NCI-H2107 (cell line): ENCODE results near the gene WSB2.
"Not testable (repeated sequence)": the region's sequence is repeated elsewhere in the genome, so short reads cannot be mapped to it uniquely, and the experiment has no call there.

Source experiments
- DNase-seq: peaks from one replicate; lab custom pipeline; 2025; lab: John Stamatoyannopoulos, UW

Gene WSB2

DNA sequence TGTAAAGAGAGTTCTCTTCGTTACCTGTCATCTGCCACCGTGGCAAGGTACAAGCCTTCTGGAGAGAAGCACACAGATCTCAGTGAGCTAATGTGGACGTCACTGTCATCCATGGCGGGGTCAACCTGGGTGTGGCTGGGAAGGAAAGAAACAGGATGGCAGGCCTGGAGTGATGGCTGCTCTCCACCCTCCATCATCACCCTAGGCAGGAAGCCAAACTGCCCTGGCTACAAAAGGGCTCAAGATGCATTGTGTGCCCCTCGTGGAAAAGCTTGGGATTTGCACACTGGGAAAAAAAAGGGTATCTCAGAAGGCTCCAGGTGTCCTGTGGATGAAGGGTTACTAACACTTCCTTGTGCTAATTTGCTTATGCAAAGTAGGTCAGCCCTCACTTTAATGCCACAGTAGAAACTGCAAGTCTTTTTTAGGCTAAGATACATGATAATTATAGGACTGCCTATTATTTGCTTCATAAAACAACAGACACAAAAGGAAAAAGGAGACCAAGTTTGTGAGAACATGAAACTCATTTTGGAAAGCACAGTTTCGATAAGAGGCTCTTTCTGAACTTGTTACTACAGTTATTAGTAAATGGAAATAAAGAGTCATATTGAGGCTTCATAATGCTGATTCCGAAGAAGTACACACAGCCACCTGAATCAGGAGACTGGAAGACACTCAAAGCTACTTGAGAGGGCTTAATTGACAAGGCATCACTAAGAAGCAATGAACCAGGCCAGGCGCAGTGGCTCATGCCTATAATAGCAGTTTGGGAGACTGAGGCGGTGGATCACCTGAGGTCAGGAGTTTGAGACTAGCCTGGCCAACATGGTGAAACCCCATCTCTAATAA, 25.6 kb downstream of the WSB2 start:
- DNase-seq = no peak

- peak; percentile 43 for DNase-seq
These were observed 26.4 kb downstream of the WSB2 start for GRCh38 chr12:118034429-118035189.

DNA sequence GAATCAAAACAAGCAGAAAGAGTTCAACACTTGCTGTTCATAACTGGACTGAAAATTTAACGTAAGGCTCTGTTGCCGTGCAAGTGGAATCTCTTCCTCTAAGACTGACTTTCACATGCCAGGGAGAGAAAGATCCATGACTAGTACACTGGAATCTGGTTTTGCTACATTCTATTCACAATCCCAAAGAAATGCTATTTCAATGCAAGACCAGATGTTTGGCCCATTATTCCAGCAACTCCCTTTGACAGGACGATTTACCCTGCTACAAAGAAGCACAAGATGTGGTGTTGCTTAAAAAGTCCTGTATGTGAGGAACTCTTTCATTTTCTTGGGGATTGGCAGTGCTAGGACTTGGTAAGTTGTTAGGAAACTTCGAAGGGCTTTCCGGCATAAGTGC, 27.1 kb downstream of the WSB2 start:
- DNase-seq = no peak

DNA sequence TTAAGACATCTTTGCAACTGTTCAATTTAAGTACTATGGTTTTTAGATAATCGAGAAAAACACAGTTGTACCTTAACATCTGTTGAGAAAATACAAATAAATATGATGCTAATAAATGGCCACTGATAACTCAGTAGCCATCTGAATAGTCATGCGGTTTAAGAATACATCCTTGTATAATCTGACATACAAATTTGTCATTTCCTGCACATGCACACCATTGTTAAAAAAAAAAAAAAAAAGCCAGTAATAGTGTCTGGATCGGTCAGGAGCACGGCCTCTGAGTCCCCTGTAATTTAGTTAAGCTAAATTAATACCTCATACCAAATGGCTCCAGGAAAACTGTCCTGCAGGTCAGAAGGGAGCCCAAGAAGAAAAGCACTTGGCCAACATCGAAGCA, 27.7 kb downstream of the WSB2 start:
- no peak for DNase-seq

GRCh38 chr12:118032188-118032587, 28.8 kb downstream of the WSB2 start:
- DNase-seq = no peak

DNA sequence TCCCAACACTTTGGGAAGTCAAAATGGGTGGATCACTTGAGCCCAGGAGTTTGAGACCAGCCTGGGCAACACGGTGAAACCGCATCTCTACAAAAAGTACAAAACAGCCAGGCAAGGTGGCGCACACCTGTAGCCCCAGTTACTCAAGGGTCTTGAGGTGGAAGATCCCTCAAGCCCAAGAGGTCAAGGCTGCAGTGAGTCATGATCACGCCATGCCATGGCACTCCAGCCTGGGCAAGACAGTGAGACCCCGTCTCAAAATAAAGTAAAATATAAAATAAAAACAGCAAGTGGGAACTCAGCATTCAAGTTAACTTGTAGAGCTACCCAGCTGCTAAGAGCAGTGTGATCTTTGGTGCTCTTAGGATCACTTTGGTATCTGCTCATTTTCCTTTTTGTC, 31.8 kb downstream of the WSB2 start:
- no peak for DNase-seq

- no peak for DNase-seq
These were observed 35.8 kb downstream of the WSB2 start for GRCh38 chr12:118025168-118025567.

GRCh38 chr12:118023301-118023860, 37.6 kb downstream of the WSB2 start:
- DNase-seq = no peak

GRCh38 chr12:118022728-118023109, 38.3 kb downstream of the WSB2 start:
- DNase-seq = no peak

GRCh38 chr12:118022097-118022727, 38.8 kb downstream of the WSB2 start:
- DNase-seq = not testable (repeated sequence)

GRCh38 chr12:118020036-118020435, 40.9 kb downstream of the WSB2 start:
- DNase-seq = no peak

GRCh38 chr12:118017926-118018325, 43.1 kb downstream of the WSB2 start:
- no peak for DNase-seq

GRCh38 chr12:118016424-118017264, 44.3 kb downstream of the WSB2 start, which contains the start of gene RFC5:
RFC5 (plus strand) TSS chr12:118016703; CDS start chr12:118016828, 125 bp downstream.
- DNase-seq = peak; percentile 99

- no peak for DNase-seq
These were observed 45.0 kb downstream of the WSB2 start for GRCh38 chr12:118015944-118016343.

DNA sequence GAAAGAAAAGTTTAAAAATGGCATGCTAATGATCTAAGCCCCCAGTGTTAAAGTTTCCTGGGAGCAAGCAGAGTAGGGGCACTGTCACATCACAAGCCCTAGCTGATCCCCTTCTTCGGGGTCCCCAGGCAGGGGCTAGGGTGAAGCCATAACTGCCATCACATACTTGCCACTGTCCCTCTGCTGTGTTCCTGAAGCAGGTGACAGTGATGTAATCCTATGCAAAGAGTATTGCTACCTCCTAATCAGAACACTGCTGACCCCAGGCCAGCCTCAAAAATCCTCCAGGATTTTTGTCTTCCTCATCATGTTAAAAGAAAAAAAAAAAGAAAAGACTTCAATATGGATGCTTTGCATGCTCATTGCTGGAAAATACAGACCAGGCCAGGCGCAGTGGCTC, 45.7 kb downstream of the WSB2 start:
- DNase-seq = no peak

DNA sequence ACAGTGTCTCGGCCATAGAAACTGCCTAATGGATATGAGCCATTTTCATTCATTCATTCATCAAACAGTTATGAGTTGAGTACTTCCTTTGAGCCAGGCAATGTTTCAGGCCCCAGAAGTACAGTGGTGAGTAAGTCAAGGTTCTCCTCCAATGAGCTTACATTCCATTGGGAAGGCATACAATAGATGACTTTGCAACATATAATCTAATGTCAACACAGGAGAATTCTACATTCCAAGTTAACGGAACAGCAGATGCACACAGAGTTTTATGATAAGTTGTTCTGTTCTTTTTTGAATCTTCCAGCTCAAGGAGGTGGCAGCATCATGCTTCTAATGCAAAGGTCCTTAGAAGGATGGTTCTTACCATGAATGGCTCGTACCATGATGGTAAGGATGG, 47.7 kb downstream of the WSB2 start:
- DNase-seq = no peak

DNA sequence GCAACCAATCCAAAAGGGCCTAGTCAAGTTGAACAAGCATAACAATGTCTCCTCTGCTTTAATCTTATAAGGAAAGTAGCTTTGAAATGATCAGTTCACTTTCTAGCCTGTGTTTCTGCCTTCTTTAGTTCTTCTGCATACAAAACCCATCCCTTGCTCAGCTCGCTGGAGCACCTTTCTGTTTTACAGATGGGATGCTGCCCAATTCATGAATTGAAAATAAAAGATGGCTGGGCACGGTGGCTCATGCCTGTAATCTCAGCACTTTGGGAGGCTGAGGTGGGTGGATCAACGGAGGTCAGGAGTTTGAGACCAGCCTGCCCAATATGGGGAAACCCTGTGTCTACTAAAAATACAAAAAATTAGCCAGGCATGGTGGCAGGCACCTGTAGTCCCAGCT, 49.0 kb downstream of the WSB2 start:
- no peak for DNase-seq

GRCh38 chr12:118011377-118011776, 49.6 kb downstream of the WSB2 start:
- DNase-seq = no peak

DNA sequence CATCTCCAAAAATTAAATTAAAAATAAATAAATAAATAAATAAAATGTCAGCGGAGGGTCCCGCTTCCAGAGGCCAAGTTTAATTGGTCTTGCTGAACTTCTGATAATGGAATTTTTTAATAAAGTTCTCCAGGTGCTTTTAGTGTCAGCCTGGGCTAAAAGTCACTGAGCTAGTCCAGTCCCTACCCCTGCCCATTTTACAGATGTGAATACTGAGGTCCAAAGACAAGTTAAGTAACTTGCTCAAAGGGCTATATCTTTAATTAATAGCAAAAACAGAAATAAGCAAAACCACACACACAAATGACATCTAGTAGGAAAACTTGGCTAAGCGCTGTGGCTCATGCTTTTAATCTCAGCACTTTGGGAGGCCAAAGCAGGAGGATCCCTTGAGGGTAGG, 50.1 kb downstream of the WSB2 start:
- no peak for DNase-seq

GRCh38 chr12:117999806-118000205, 61.2 kb downstream of the WSB2 start:
- DNase-seq = not testable (repeated sequence)

DNA sequence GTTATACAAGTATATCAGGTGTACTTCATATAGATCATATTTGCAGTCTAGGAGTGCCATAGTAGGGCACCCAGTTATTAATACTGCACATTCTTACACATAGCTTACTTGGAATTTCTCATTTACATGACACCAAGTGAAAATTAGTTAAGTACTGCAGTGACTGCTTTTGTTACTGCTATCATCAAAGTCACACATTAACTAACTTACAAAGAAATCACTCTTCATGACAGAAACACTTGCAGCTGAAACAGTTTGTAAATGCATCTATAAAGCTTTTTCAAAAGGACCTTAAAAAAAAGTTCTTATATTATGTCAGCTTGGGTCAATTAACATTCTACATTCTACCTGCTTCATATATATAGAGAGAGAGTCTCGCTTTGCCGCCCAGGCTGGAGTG, 62.3 kb downstream of the WSB2 start:
- no peak for DNase-seq
